SH-SY5Y (cell line): ENCODE results near the gene DMD.

Source experiments
- GATA2 ChIP-seq: IDR thresholded peaks from 2 replicates; pipeline ENCODE4 v1.6.1; 2011; ENCODE audit warnings: mild to moderate bottlenecking, low read depth, low read length
- GATA3 ChIP-seq: IDR thresholded peaks from 2 replicates; pipeline ENCODE4 v1.6.1; 2011; ENCODE audit warnings: low read depth, mild to moderate bottlenecking, low read length, moderate library complexity

- no peak for TF ChIP-seq GATA3
- no peak for TF ChIP-seq GATA2
These were observed 2021.0 kb downstream of the DMD start for GRCh38 chrX:31190221-31190975.
